ENCODE measurements around the gene LAMB4.

DNA sequence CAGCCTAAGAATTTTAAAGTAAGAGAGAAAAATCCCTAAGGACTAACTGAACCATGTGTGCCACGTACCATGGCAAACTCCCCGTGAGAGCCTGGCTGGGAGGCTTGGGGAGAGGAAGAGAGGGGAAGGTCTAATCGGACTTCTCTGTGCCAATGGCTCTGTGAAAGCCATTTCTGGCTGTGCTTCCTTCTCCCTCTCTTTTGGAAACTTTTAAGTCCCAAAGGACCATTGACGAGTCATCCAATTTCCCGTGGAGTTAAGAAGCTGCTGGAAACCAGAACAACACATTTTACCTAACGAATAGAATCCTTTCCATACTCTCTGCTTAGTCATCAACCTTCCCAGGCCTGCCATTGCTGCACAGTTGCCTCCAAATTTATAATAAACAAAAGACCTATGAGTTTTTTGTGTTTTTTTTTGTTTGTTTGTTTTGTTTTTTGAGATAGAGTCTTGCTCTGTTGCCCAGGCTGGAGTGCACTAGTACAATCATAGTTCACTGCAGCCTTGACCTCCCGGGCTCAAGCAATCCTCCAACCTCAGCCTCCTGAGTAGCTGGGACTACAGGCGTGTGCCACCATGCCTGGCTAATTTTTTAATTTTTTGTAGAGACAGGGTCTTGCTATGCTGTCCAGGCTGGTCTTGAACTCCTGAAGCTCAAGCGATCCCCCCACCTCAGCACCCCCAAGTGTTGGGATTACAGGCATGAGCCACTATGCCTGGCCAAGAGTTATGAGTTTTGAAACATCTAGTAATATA, 140.4 kb downstream of the LAMB4 start:
- TF ChIP-seq, protein P1, sequence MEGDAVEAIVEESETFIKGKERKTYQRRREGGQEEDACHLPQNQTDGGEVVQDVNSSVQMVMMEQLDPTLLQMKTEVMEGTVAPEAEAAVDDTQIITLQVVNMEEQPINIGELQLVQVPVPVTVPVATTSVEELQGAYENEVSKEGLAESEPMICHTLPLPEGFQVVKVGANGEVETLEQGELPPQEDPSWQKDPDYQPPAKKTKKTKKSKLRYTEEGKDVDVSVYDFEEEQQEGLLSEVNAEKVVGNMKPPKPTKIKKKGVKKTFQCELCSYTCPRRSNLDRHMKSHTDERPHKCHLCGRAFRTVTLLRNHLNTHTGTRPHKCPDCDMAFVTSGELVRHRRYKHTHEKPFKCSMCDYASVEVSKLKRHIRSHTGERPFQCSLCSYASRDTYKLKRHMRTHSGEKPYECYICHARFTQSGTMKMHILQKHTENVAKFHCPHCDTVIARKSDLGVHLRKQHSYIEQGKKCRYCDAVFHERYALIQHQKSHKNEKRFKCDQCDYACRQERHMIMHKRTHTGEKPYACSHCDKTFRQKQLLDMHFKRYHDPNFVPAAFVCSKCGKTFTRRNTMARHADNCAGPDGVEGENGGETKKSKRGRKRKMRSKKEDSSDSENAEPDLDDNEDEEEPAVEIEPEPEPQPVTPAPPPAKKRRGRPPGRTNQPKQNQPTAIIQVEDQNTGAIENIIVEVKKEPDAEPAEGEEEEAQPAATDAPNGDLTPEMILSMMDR (IDR thresholded peaks at IDR 0.05), result no peak
- no peak for TF ChIP-seq POLR2A (IDR thresholded peaks at IDR 0.05)

All from Peyer's patch (tissue), 4 donors.